DND-41 (cell line): ENCODE measurements around the gene ZNF526.

Source experiments
- ATAC-seq: fragments of 200-7000 bp; cut with Tn5 transposase; 3 replicates; pipeline ENCODE4 v1.9.1; 2021; ENCODE audit warnings: low read depth; ENCODE audit not compliant: insufficient read depth
- DNase-seq: peaks from one replicate; pipeline ENCODE4 v3.0.0-alpha.2; 2020
- H2AFZ ChIP-seq: 2 replicates; pipeline ENCODE4 v1.6.0; 2012; ENCODE audit warnings: low read depth, low read length
- H3K27ac ChIP-seq: 2 replicates; pipeline ENCODE4 v1.5.1; 2012; ENCODE audit warnings: low read length, inconsistent platforms
- H3K27me3 ChIP-seq: fragments of 200-600 bp; sonication (generic); 2 replicates; pipeline ENCODE4 v1.6.0; 2012; ENCODE audit warnings: low read length, mild to moderate bottlenecking, inconsistent platforms; ENCODE audit not compliant: insufficient read depth, poor library complexity
- H3K36me3 ChIP-seq: 2 replicates; pipeline ENCODE4 v1.5.1; 2012; ENCODE audit warnings: low read length, inconsistent platforms; ENCODE audit not compliant: insufficient read depth
- H3K4me1 ChIP-seq: 2 replicates; pipeline ENCODE4 v1.5.1; 2012; ENCODE audit warnings: mild to moderate bottlenecking, low read length; ENCODE audit not compliant: insufficient read depth
- H3K4me2 ChIP-seq: 2 replicates; pipeline ENCODE4 v1.6.0; 2012; ENCODE audit warnings: mild to moderate bottlenecking, moderate library complexity, low read length, inconsistent platforms; ENCODE audit not compliant: insufficient read depth
- H3K4me3 ChIP-seq, 2 experiments: fragments of 200-600 bp in 1 of 2; shearing (Covaris generic) in 1 of 2; 2 replicates each; pipeline ENCODE4 v1.5.1; 2012 to 2016; ENCODE audit warnings: inconsistent platforms in 2 of 2, low read length in 2 of 2, mild to moderate bottlenecking in 2 of 2, low read depth in 1 of 2, moderate library complexity in 1 of 2
- H3K79me2 ChIP-seq: 2 replicates; pipeline ENCODE4 v1.6.0; 2012; ENCODE audit warnings: low read length, inconsistent platforms; ENCODE audit not compliant: insufficient read depth
- H3K9ac ChIP-seq: 2 replicates; pipeline ENCODE4 v1.6.0; 2012; ENCODE audit warnings: low read depth, mild to moderate bottlenecking, inconsistent platforms, low read length, moderate library complexity
- H3K9me3 ChIP-seq: 2 replicates; pipeline ENCODE4 v1.5.1; 2012; ENCODE audit warnings: low read length, moderate library complexity, mild to moderate bottlenecking, inconsistent platforms; ENCODE audit not compliant: insufficient read depth, severe bottlenecking
- H4K20me1 ChIP-seq: 2 replicates; pipeline ENCODE4 v1.6.0; 2012; ENCODE audit warnings: low read length; ENCODE audit not compliant: insufficient read depth
- CTCF ChIP-seq: IDR thresholded peaks from 2 replicates; pipeline ENCODE4 v1.5.1; 2012; ENCODE audit warnings: borderline replicate concordance, low read length, moderate library complexity, mild to moderate bottlenecking; ENCODE audit not compliant: poor library complexity, severe bottlenecking; ENCODE audit errors: extremely low read depth
- EZH2 ChIP-seq: IDR thresholded peaks from 3 replicates; pipeline ENCODE4 v1.6.1; 2012; ENCODE audit warnings: borderline replicate concordance, low read depth, mild to moderate bottlenecking, moderate library complexity, low read length, inconsistent platforms; ENCODE audit not compliant: severe bottlenecking

The ZNF526 gene

GRCh38 chr19:42249769-42250168, 29.7 kb downstream of the ZNF526 start:
- Histone ChIP-seq H3K36me3 (peaks cover 31% of the 10 kb centered on the region), H3K4me3 (no peak overlapping the region), H2AFZ (no peak overlapping the region), H3K9ac (no peak overlapping the region), H3K9me3 (no peaks in the 10 kb centered on the region), H3K27me3 (no peaks in the 10 kb centered on the region), H3K27ac (no peak overlapping the region), H3K79me2 (peaks cover 49% of the 10 kb centered on the region), H4K20me1 (peaks cover 31% of the 10 kb centered on the region), H3K4me1 (peaks cover 28% of the 10 kb centered on the region), H3K4me2 (no peak overlapping the region)
- DNase-seq (no peak), ATAC-seq (no peak)
- TF ChIP-seq CTCF, result no peak
- no peak for TF ChIP-seq EZH2

GRCh38 chr19:42250183-42250665, 30.1 kb downstream of the ZNF526 start:
- Histone ChIP-seq H3K4me1 (peaks cover 24% of the 10 kb centered on the region), H3K27ac (no peak overlapping the region), H3K9ac (no peak overlapping the region), H3K4me2 (no peak overlapping the region), H3K79me2 (peaks cover 50% of the 10 kb centered on the region), H3K36me3 (peaks cover 31% of the 10 kb centered on the region), H2AFZ (no peak overlapping the region), H3K9me3 (no peaks in the 10 kb centered on the region), H4K20me1 (peaks cover 31% of the 10 kb centered on the region), H3K4me3 (no peak overlapping the region), H3K27me3 (no peaks in the 10 kb centered on the region)
- no peak for DNase-seq
- no peak for ATAC-seq
- no peak for TF ChIP-seq CTCF
- TF ChIP-seq EZH2, result no peak

GRCh38 chr19:42250666-42251531, 30.8 kb downstream of the ZNF526 start:
- H3K27ac ChIP-seq, result no peak overlapping the region
- peaks cover 31% of the 10 kb centered on the region for H4K20me1 ChIP-seq
- H3K79me2 ChIP-seq, result peaks cover 50% of the 10 kb centered on the region
- no peak overlapping the region for H3K9ac ChIP-seq
- peaks cover 31% of the 10 kb centered on the region for H3K36me3 ChIP-seq
- DNase-seq (no peak), ATAC-seq (no peak)
- peaks cover 26% of the 10 kb centered on the region for H3K4me1 ChIP-seq
- H3K4me2 ChIP-seq, result no peak overlapping the region
- no peaks in the 10 kb centered on the region for H3K9me3 ChIP-seq
- H3K4me3 ChIP-seq, result no peak overlapping the region
- H2AFZ ChIP-seq, result no peak overlapping the region
- TF ChIP-seq EZH2 (no peak), CTCF (no peak)
- no peaks in the 10 kb centered on the region for H3K27me3 ChIP-seq
